CD4-positive, alpha-beta T cell treated with Interleukin-12 subunit alpha and Interleukin-12 subunit beta, for 1 hour (primary cell): ENCODE measurements around the gene NMNAT2.

ENCODE experiments used
- DNase-seq: peaks from one replicate; pipeline ENCODE4 v3.0.0-alpha.2; 2020

The NMNAT2 gene

DNA sequence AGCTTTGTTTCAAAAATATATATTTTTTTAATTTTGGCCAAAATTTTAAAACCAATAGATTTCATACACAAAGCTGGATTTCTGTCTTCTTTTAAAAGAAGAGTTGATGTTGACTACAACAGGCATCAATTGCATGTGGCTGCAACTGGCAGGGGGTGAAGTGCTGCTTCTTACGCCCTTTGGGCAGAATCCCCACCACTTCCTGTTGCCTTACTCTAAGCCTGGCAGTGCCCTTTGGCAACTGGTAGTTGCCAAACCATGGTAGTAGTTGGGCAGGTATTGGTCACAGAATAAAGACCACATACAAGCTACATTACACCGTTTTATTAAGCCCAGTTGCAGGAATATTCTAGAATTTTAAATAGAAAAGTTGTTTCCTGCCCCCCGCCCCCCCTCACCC is 215.1 kb downstream of the NMNAT2 start:
- no peak for DNase-seq

DNA sequence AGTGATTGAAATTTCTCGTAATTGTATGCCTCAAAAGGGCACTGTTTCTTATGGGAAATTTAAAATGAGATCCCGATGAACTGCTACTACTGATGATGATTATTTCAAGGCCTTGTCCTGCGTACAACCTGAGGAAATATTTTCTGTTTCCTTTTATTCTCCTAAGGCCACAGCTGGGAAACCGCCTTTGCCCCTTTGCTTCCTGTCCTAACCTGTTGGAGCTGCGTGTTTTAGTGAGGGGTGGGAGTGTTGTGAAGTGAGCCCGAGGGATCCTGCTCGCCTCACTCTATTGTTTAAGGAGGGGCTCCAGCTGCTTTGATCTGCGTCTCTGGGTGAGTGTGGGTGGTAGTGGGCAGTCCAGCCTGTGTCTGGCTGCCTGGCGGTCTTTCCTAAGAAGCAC is 217.7 kb downstream of the NMNAT2 start:
- no peak for DNase-seq

DNA sequence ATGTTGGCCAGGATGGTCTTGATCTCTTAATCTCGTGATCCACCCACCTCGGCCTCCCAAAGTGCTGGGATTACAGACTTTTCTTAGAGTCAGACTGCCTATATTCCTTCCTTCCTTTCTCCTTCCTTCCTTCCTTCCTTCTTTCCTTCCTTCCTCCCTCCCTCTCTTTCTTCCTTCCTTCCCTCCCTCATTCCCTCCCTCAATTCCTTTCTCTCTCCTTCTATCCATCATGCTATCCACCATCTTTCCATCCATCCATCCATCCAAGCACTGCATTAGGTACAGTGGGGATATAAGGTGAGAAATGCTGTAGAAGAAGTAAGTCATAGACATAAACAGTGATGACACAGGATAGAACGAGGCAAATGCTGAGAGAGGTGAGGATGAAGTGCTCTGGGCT is 218.9 kb downstream of the NMNAT2 start:
- no peak for DNase-seq

DNA sequence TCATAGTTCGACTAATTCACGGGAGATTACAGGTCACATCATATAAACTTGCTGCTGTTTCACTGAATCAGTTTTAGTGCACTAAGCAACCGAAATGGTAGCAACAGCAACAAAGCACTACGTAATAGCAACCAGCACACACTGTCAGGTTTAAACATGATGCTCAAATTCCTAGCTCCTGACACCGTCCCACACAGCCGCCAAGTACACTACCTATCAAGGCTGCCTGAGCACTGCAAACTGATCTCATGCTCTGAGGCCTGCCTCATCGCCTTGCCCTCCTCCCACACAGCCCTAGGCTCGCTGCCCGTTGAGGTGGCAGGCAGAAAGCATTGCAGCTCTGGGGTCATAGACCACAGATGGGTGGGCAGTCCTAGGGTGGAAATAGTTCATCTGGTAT is 219.7 kb downstream of the NMNAT2 start:
- no peak for DNase-seq
